ENCODE measurements around the gene PODN. TPM values are rescaled to one million over a fixed set of nuclear protein-coding genes. Genes with fewer than 3 reads are reported as not detected.

The PODN gene
- total RNA-seq, 1 experiment from 2014 or later = not detected

GRCh38 chr1:53083636-53084588 lies 21.9 kb downstream of the PODN start:
- BruUV-seq (replicated peaks) = no TSS peak
- POLR2A ChIA-PET (ENCODE audit: low non-redundant PET) = no interaction called here
- no peak overlapping the region for H3K4me3 ChIP-seq (ENCODE audit: low read depth, low read length, poor library complexity, severe bottlenecking)
- H3K36me3 ChIP-seq (ENCODE audit: insufficient read depth, low read length, poor library complexity, severe bottlenecking) = no peaks in the 10 kb centered on the region
- no peak for DNase-seq (ENCODE audit: low spot score)
- H3K9me3 ChIP-seq (ENCODE audit: low read depth, low read length, poor library complexity, severe bottlenecking) = no peaks in the 10 kb centered on the region
- intact Hi-C loops (cut with micrococcal nuclease; ENCODE audit: unreplicated experiment) = no loop called here
- H3K27ac ChIP-seq (ENCODE audit: low read depth, low read length, poor library complexity, severe bottlenecking) = no peak overlapping the region
- H3K27me3 ChIP-seq (replicated peaks; ENCODE audit: insufficient read depth, low read depth, low read length, poor library complexity) = no peaks in the 10 kb centered on the region
- CTCF ChIA-PET = no interaction called here
- no peaks in the 10 kb centered on the region for H3K4me1 ChIP-seq (ENCODE audit: insufficient read depth, low read length, poor library complexity, severe bottlenecking)
- TF ChIP-seq EZH2 (IDR thresholded peaks at IDR 0.05; ENCODE audit: borderline replicate concordance, low read depth, low read length, poor library complexity, severe bottlenecking) (no peak), CTCF (conservative IDR thresholded peaks at IDR 0.05; ENCODE audit: low read depth, low read length) (no peak)

GRCh38 chr1:53084589-53084971 lies 22.6 kb downstream of the PODN start:
- ChIA-PET CTCF (no interaction called here), POLR2A (ENCODE audit: low non-redundant PET) (no interaction called here)
- DNase-seq (ENCODE audit: low spot score) = no peak
- no peak overlapping the region for H3K4me3 ChIP-seq (ENCODE audit: low read depth, low read length, poor library complexity, severe bottlenecking)
- no peaks in the 10 kb centered on the region for H3K36me3 ChIP-seq (ENCODE audit: insufficient read depth, low read length, poor library complexity, severe bottlenecking)
- BruUV-seq (replicated peaks) = no TSS peak
- intact Hi-C loops (cut with micrococcal nuclease; ENCODE audit: unreplicated experiment) = no loop called here
- H3K27ac ChIP-seq (ENCODE audit: low read depth, low read length, poor library complexity, severe bottlenecking) = no peak overlapping the region
- no peaks in the 10 kb centered on the region for H3K9me3 ChIP-seq (ENCODE audit: low read depth, low read length, poor library complexity, severe bottlenecking)
- no peaks in the 10 kb centered on the region for H3K27me3 ChIP-seq (replicated peaks; ENCODE audit: insufficient read depth, low read depth, low read length, poor library complexity)
- TF ChIP-seq CTCF (conservative IDR thresholded peaks at IDR 0.05; ENCODE audit: low read depth, low read length) = no peak
- TF ChIP-seq EZH2 (IDR thresholded peaks at IDR 0.05; ENCODE audit: borderline replicate concordance, low read depth, low read length, poor library complexity, severe bottlenecking) = no peak
- H3K4me1 ChIP-seq (ENCODE audit: insufficient read depth, low read length, poor library complexity, severe bottlenecking) = no peaks in the 10 kb centered on the region

- H3K36me3 ChIP-seq (ENCODE audit: insufficient read depth, low read length, poor library complexity, severe bottlenecking) = no peaks in the 10 kb centered on the region
- DNase-seq (ENCODE audit: low spot score) = no peak
- H3K27ac ChIP-seq (ENCODE audit: low read depth, low read length, poor library complexity, severe bottlenecking) = no peak overlapping the region
- ChIA-PET POLR2A (ENCODE audit: low non-redundant PET) (no interaction called here), CTCF (no interaction called here)
- no peak overlapping the region for H3K4me3 ChIP-seq (ENCODE audit: low read depth, low read length, poor library complexity, severe bottlenecking)
- H3K27me3 ChIP-seq (replicated peaks; ENCODE audit: insufficient read depth, low read depth, low read length, poor library complexity) = no peaks in the 10 kb centered on the region
- TF ChIP-seq EZH2 (IDR thresholded peaks at IDR 0.05; ENCODE audit: borderline replicate concordance, low read depth, low read length, poor library complexity, severe bottlenecking) (no peak), CTCF (conservative IDR thresholded peaks at IDR 0.05; ENCODE audit: low read depth, low read length) (no peak)
- intact Hi-C loops (cut with micrococcal nuclease; ENCODE audit: unreplicated experiment) = no loop called here
- BruUV-seq (replicated peaks) = no TSS peak
- H3K9me3 ChIP-seq (ENCODE audit: low read depth, low read length, poor library complexity, severe bottlenecking) = no peaks in the 10 kb centered on the region
- H3K4me1 ChIP-seq (ENCODE audit: insufficient read depth, low read length, poor library complexity, severe bottlenecking) = no peaks in the 10 kb centered on the region
Observed at GRCh38 chr1:53085405-53085804, 23.4 kb downstream of the PODN start.

Data from A673 (cell line).